Gastroesophageal sphincter (tissue), 3 donors: Measurements from ENCODE around the gene BMP7.

ENCODE experiments used
- CTCF ChIP-seq, 4 experiments: fragments of 200-600 bp in 2 of 4; fragments of 450-650 bp in 2 of 4; sonication (generic) in 1 of 4; IDR thresholded peaks; one replicate each; pipeline ENCODE4 v1.5.1; 2017 to 2019; ENCODE audit warnings: antibody characterized with exemption in 4 of 4, mild to moderate bottlenecking in 2 of 4, moderate library complexity in 2 of 4
- EP300 ChIP-seq: sonication (generic); formaldehyde crosslinking; IDR thresholded peaks from one replicate; pipeline ENCODE4 v1.6.1; 2017; ENCODE audit warnings: antibody characterized with exemption, mild to moderate bottlenecking
- POLR2A ChIP-seq, 2 donors: fragments of 450-650 bp; IDR thresholded peaks; one replicate each; pipeline ENCODE4 v1.6.1; 2017; ENCODE audit warnings: antibody characterized with exemption in 2 of 2, mild to moderate bottlenecking in 2 of 2, moderate library complexity in 1 of 2
- POLR2AphosphoS5 ChIP-seq: sonication (generic); formaldehyde crosslinking; IDR thresholded peaks from one replicate; pipeline ENCODE4 v1.6.1; 2017; ENCODE audit warnings: antibody characterized with exemption

GRCh38 chr20:57290178-57290484, 23.7 kb upstream of the BMP7 start:
- TF ChIP-seq CTCF (IDR thresholded peaks at IDR 0.05) = no peak
- TF ChIP-seq POLR2A (IDR thresholded peaks at IDR 0.05) = no peak
- no peak for TF ChIP-seq POLR2AphosphoS5
- no peak for TF ChIP-seq EP300
